ENCODE measurements around the gene HOXD11. TPM values are rescaled to one million over a fixed set of nuclear protein-coding genes. Genes with fewer than 3 reads are reported as not detected.

The HOXD11 gene
- total and polyA plus RNA-seq, 9 of the 15 experiments (the other 6 are each of a cell fraction or from before 2014, with no cell fraction given), result not detected

DNA sequence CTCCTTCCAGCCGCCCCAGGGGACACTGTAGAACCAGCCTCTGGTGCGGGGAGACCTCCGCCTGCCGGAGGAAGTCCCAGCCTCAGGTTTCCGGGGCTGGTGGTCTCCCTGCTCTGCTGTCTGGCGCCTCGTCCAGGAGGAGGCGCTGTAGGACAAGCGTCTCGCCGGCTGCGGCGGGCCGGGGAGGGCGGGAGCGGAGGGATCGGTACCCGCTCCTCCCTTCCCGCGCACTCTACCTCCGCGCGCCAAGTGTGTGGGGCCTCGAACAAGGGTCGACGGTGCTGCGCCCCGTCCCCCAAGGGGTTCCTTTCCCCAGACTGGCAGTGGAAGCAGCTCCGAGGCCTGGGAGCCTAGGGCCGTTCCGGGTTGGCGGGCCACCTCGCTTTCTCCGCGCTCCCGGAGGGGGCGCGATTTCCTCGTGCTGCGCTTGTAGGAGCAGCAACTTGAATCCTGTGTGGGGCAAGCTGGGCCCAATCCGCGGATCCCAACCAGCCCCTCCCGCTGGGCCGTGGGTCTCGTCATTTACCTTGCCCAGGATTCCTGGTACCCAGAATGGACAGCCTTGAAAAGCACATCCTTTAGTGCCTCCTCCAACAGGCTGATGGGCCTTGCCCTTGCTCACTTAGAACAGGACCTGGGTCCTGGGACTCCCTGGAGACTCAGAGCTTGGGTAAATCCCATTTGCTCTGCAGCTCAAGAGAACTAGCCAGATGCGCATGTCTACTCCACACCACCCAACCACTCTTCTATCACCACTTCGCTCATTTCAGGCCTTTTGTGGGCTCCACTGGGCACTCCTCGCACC lies 33.6 kb downstream of the HOXD11 start (continued):
- TF ChIP-seq, protein P1, sequence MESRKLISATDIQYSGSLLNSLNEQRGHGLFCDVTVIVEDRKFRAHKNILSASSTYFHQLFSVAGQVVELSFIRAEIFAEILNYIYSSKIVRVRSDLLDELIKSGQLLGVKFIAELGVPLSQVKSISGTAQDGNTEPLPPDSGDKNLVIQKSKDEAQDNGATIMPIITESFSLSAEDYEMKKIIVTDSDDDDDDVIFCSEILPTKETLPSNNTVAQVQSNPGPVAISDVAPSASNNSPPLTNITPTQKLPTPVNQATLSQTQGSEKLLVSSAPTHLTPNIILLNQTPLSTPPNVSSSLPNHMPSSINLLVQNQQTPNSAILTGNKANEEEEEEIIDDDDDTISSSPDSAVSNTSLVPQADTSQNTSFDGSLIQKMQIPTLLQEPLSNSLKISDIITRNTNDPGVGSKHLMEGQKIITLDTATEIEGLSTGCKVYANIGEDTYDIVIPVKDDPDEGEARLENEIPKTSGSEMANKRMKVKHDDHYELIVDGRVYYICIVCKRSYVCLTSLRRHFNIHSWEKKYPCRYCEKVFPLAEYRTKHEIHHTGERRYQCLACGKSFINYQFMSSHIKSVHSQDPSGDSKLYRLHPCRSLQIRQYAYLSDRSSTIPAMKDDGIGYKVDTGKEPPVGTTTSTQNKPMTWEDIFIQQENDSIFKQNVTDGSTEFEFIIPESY (CRISPR knock-in tag; IDR thresholded peaks at IDR 0.05), result 0 out of 2 replicates have a peak, but pooled peaks have one; percentile 36
- TF ChIP-seq GABPB1 (CRISPR knock-in tag; IDR thresholded peaks at IDR 0.05), result 0 out of 2 replicates have a peak, but pooled peaks have one; percentile 39
- TF ChIP-seq BHLHE40 (IDR thresholded peaks at IDR 0.05; ENCODE audit: low read length), result 0 out of 2 replicates have a peak, but pooled peaks have one; percentile 16
- TF ChIP-seq, protein P2, sequence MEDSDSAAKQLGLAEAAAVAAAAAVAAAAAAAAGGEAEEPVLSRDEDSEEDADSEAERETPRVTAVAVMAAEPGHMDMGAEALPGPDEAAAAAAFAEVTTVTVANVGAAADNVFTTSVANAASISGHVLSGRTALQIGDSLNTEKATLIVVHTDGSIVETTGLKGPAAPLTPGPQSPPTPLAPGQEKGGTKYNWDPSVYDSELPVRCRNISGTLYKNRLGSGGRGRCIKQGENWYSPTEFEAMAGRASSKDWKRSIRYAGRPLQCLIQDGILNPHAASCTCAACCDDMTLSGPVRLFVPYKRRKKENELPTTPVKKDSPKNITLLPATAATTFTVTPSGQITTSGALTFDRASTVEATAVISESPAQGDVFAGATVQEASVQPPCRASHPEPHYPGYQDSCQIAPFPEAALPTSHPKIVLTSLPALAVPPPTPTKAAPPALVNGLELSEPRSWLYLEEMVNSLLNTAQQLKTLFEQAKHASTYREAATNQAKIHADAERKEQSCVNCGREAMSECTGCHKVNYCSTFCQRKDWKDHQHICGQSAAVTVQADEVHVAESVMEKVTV (CRISPR knock-in tag; IDR thresholded peaks at IDR 0.05), result peak; percentile 94
- peak in 1 of 3 experiments; percentile 26 for TF ChIP-seq YY1 (IDR thresholded peaks at IDR 0.05; ENCODE audit: borderline replicate concordance in 1 of 3, control insufficient read depth in 1 of 3, extremely low read depth in 1 of 3, insufficient read depth in 3 of 3, insufficient read length in 1 of 3, insufficient replicate concordance in 2 of 3, low read depth in 1 of 3, low read length in 2 of 3)
- TF ChIP-seq ZNF764 (CRISPR knock-in tag; IDR thresholded peaks at IDR 0.05; ENCODE audit: low read depth), result peak; percentile 76; the same call in 1 of the 2 replicates
- TF ChIP-seq CEBPG (CRISPR knock-in tag; IDR thresholded peaks at IDR 0.05), result 0 out of 2 replicates have a peak, but pooled peaks have one; percentile 34
- TF ChIP-seq CEBPG (tag; conservative IDR thresholded peaks at IDR 0.05 in 1 of 2, IDR thresholded peaks at IDR 0.05 in 1 of 2), result no peak
- no peak for TF ChIP-seq FOXK2 (conservative IDR thresholded peaks at IDR 0.05 in 1 of 2, IDR thresholded peaks at IDR 0.05 in 1 of 2; ENCODE audit: low read depth in 2 of 2)
- peak; percentile 5 for TF ChIP-seq ZFP36 (IDR thresholded peaks at IDR 0.05; ENCODE audit: low read depth, low read length, partially characterized antibody)
- TF ChIP-seq RBFOX2 (IDR thresholded peaks at IDR 0.05; ENCODE audit: low read depth, low read length), result 0 out of 2 replicates have a peak, but pooled peaks have one; percentile 24
- peak; percentile 43 for TF ChIP-seq SMARCE1 (IDR thresholded peaks at IDR 0.05)
- TF ChIP-seq NR2C2 (CRISPR knock-in tag; IDR thresholded peaks at IDR 0.05), result no peak
- peak; percentile 52; the same call in 1 of the 2 replicates for TF ChIP-seq NR2C2 (tag; IDR thresholded peaks at IDR 0.05)
- peak; percentile 24 to 25; a peak in 1 of 4 replicates for TF ChIP-seq NRF1 (conservative IDR thresholded peaks at IDR 0.05 in 1 of 2, IDR thresholded peaks at IDR 0.05 in 1 of 2)
- peak; percentile 73; the same call in 1 of the 2 replicates for TF ChIP-seq ELF2 (CRISPR knock-in tag; IDR thresholded peaks at IDR 0.05)
- TF ChIP-seq, protein P3, sequence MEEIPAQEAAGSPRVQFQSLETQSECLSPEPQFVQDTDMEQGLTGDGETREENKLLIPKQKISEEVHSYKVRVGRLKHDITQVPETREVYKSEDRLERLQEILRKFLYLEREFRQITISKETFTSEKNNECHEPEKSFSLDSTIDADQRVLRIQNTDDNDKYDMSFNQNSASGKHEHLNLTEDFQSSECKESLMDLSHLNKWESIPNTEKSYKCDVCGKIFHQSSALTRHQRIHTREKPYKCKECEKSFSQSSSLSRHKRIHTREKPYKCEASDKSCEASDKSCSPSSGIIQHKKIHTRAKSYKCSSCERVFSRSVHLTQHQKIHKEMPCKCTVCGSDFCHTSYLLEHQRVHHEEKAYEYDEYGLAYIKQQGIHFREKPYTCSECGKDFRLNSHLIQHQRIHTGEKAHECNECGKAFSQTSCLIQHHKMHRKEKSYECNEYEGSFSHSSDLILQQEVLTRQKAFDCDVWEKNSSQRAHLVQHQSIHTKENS (CRISPR knock-in tag; IDR thresholded peaks at IDR 0.05), result no peak
- TF ChIP-seq MAZ (CRISPR knock-in tag; conservative IDR thresholded peaks at IDR 0.05 in 1 of 2, IDR thresholded peaks at IDR 0.05 in 1 of 2), result peak; percentile 97 to 98
- TF ChIP-seq YBX1 (IDR thresholded peaks at IDR 0.05), result no peak
- TF ChIP-seq LCOR (CRISPR knock-in tag; IDR thresholded peaks at IDR 0.05), result peak; percentile 73; the same call in 1 of the 2 replicates
- no peak for TF ChIP-seq PURB (CRISPR knock-in tag; IDR thresholded peaks at IDR 0.05; ENCODE audit: low read depth)
- peak; percentile 69 for TF ChIP-seq NFIC (IDR thresholded peaks at IDR 0.05)
- TF ChIP-seq ZKSCAN3 (CRISPR knock-in tag; IDR thresholded peaks at IDR 0.05), result no peak

Measured in K562 (cell line).